ENCODE results near the gene CABP5.

CABP5 gene

DNA sequence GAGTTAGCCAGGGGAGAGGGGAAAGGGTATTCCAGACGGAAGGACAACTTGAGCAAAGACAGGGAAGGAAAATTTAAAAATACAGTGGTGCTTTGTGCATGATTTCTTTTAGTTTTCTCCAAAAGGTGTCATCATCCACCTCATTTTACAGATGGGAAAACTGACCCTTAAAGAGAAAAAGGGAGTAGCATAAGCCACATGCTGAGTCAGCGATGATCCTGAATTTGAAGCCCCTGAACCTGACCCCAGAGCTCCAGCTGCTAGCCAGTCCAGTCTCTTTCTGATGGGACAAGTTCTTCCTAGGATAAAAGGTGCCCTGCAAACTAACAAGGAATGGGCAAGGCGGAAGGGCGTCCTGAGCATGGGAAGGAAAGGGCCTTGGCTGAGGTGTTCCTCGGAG is 10.3 kb downstream of the CABP5 start:
- in situ Hi-C loops (cut with MboI; ENCODE audit: low sequenced_read_pairs), result no loop called here

DNA sequence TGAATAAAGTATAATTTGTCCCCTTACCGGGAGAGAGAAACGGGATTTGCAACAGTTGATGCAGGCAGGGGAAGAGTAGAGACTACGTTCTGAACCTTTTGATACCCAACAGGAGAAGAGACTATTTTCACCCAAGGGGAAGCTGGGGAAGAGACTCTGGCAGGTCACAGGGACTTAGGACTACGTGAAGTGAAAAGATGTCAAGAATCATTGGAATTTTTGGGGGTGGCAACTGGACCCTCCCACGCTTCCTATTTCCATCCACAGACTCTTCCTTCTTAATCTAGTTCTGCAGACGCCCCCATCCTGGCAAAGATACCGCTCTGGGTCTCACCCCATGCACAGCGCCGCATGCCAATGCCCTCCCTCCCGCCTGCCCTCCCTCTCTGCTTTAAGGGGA is 13.8 kb downstream of the CABP5 start:
- in situ Hi-C loops (cut with MboI; ENCODE audit: low sequenced_read_pairs), result no loop called here

DNA sequence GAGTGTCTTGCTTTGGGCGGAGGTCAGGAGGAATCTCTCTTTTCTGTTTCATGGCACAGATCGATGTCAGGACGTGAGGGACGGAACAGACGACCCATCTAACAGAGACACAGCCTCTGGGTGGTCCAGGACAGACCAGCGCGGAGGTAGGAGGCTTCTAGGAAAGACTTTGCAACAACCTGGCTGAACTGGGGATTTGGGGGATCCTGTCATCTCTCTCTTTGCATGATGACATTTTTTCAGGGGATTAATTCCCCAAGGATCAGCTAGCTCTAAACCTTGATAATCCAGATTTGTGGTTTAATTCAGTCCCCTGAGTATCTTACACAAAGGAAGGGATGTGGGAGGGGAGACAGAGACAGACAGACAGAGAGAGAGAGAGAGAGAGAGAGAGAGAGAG is 14.4 kb downstream of the CABP5 start:
- in situ Hi-C loops (cut with MboI; ENCODE audit: low sequenced_read_pairs), result no loop called here

DNA sequence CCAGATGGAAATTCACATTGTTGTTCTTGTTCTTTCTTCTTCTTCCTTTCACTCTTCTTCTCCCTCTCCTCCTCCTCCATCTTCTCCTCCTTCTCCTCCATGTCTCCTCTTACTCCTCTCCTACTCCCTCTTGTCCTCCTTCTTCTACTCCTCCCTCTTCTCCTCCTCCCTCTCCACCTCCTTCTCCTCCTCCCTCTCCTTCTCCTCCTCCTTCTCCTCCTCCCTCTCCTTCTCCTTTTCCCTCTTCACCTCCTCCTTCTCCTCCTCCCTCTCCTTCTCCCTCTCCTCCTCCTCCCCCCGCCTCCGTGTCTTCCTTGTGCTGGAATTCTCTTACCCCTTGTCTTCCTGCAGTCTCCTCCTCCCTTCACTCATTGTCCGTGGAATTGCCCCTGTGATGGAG is 18.4 kb downstream of the CABP5 start:
- in situ Hi-C loops (cut with MboI; ENCODE audit: low sequenced_read_pairs), result no loop called here

DNA sequence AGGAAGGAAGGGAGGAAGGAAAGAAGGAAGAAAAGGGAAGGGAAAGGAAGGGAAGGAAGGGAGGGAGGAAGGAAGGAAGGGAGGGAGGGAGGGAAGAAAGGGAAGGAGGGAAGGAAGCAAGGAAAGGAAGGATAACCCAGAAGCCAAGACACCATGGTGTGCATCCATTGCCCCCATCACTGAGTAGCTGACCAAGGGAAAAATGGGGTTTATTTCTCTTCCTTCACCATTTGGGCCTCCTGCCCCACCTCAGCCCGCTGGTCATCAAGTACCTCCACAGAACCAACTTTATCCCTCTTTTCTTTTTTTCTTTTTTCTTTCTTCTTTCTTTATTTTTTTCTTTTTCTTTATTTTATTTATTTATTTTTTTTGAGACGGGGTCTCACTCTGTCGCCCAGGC is 20.4 kb downstream of the CABP5 start:
- in situ Hi-C loops (cut with MboI; ENCODE audit: low sequenced_read_pairs), result no loop called here

DNA sequence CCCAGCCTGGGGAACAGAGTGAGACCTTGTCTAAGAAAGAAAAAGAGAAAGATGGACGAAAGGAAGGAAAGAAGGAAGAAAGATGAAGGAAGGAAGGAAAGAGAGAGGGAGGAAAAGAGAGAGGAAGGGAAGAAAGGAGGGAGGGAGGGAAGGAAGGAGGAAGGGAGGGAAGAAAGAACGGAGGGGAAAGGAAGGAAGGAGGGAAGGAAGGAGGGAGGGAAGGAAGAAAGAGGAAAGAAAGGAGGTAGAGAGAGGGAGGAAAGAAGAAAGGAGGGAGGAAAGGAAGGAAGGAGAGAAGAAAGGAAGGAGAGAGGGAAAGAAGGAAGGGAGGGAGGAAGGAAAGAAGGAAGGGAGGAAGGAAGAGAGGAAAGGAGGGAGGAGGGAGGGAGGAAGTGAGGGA is 20.9 kb downstream of the CABP5 start:
- in situ Hi-C loops (cut with MboI; ENCODE audit: low sequenced_read_pairs), result no loop called here

DNA sequence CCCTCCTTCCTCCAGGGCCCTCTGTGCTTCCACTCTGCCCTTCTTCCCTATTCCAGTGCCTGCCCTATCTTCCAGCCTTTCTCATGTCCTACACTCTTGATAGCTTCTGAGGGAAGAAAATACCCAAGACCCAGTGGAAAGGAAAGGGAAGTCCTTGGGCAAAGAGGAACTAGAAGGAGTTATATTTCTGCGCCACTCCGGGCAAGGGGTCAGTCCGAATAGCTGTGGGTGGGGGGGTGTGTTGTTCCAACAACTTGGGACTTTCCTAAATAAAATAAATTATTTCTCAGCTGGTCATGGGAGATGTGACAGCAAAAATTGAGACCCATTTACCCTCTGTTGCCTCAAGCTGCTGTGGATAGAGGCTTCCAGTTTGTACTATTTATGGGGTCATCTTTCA is 23.2 kb downstream of the CABP5 start:
- in situ Hi-C loops (cut with MboI; ENCODE audit: low sequenced_read_pairs), result no loop called here

DNA sequence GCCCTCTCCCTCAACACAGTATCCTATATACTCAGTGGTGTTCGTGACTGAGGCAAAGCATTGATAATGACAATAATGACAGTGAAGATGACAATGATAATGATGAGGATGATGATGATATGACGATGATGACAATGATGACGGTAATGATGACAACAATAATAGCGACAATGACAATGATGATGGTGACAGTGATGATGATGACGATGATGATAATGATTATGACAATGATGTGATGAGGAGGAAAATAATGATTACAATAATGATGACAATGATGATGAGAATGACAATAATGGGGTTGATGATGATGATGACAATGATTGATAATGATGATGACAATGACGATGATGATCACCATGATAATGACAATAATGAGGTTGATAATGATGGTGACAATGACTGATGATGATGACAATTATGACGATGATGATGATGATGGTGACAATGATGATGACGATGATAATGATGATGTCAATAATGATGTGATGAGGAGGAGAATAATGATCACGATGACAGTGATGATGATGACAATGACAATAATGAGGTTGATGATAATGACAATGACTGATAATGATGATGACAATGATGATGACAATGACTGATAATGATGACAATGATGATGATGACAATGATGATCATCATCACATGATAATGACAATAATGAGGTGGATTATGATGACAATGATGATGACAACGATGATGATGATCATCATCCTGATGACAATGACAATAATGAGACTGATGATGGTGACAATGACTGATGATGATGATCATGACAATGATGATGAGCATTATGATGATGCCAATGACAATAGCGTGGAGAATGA is 32.7 kb downstream of the CABP5 start:
- in situ Hi-C loops (cut with MboI; ENCODE audit: low sequenced_read_pairs), result no loop called here

DNA sequence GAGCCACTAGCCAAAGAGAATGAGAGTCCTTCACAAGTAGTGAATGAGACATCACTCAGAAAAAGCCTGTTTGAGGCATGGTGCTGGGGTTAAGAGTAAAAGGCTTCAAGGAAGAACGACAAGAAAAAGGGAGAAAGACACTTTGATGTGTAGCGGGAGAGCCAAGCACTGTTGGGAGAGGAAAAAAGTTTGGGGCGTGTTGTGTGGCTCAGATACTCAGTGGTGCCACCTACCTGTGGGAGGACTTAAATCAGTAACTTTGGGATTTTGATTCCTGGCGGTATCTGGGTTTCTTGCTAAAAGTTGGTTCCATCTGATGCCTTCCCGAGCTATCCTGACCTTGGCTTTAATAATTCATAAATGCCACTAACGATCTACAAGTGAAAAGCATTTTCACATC is 37.1 kb downstream of the CABP5 start:
- in situ Hi-C loops (cut with MboI; ENCODE audit: low sequenced_read_pairs), result no loop called here

DNA sequence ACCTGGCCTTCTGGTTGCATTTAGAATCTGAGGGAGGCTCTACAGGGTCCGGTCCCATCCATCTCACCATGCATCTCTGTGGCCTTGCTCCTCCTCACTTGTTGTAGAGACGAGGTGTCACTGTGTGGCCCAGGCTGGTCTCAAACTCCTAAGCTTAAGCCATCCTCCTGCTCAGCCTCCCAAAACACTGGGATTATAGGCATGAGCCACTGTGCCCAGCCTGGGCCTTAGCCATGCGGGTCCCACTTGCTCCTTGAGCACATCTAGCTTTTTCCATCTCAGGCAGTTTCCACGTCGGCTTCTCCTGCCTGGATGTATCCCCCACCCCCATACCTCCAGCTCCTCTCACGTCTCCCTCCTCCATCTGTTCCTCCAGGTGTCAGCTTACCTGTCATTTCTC is 39.6 kb downstream of the CABP5 start:
- in situ Hi-C loops (cut with MboI; ENCODE audit: low sequenced_read_pairs), result no loop called here

DNA sequence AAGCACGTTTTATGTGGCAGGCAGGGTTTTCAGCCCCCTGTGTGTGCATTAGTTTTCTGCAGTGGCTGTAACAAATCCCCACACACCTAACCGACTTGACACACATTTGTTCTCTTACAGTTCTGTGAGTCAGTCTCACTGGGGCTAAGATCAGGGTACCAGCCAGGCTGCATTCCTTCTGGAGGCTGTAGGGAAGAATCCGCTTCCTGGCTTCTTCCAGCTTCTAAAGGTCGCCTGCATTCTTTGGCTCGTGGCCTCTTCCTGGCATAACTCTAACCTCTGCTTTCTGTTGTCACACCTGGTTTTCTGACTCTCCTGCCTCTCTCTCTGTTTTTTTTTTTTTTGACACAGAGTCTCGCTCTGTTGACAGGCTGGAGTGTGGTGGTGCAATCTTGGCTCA is 43.0 kb downstream of the CABP5 start:
- in situ Hi-C loops (cut with MboI; ENCODE audit: low sequenced_read_pairs), result no loop called here

DNA sequence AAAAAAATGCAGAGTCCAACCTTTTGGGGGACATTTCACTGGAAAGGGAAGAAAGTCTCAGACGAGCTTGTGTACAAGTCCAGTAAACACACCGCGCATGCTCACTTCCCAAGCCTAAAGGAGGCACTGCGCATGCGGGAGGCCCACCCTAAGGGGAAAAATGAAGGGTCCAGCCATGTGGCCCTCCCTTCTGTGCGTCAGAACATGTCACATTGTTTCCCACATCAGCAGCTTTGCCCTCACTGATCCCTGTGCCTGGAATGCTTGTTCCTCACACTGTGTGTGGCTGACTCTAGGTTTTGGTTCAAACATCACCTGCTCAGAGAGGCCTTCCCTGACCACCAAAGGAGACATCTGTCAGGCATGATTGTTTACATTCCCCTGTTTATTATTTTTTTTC is 45.1 kb downstream of the CABP5 start:
- in situ Hi-C loops (cut with MboI; ENCODE audit: low sequenced_read_pairs), result no loop called here

DNA sequence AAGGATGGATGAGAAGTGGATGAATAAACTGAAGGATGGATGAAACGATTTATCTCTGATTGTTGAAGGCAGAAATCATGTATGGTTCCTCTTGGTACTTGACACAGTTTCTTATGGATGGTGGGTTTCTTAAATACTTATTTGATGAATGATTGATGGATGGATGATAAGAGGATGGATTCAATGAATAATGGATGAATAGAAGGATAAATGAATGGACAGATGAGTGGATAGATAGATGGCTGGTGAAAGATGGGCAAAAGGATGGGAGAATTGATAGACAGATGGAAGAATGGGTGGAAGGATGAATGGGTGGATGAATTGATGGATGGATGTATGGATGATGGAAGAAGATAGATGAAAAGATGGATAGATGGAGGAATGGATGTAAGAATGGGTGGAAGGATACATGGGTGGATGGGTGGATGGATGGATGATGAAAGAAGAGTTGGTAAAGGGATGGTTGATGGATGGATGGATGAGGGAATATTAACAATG is 47.6 kb downstream of the CABP5 start:
- in situ Hi-C loops (cut with MboI; ENCODE audit: low sequenced_read_pairs), result no loop called here

DNA sequence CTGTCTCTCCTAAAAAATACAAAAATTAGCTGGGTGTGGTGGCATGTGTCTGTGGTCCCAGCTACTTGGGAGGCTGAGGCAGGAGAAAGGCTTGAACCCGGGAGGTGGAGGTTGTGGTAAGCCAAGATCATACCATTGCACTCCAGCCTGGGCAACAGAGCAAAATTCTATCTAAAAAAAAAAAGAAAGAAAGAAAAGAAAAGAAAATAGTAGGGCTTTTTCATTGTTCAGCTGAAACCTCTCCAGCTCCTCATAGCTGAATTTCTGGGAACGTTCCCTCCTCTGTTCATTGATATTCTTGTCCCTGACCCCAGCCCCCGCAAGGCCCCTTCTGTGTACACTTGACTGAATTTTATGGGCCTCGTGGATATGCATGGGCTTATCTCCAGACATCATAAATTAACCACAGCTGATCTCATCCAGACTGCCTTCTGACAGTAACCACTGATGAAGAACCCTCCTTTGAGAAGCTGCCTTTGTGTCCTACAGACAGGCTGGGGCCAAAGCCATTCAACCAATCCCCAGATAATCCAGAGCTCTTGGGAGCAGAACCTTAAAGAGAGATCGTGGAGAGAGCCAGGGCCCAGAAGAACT is 49.6 kb downstream of the CABP5 start, which contains the start of gene ELSPBP1:
Gene ELSPBP1, plus strand, starts transcription at position 424 of the 594 bp plus-strand sequence. CDS start 14,036 bp downstream, outside the sequence.
- in situ Hi-C loops (cut with MboI; ENCODE audit: low sequenced_read_pairs), result no loop called here

DNA sequence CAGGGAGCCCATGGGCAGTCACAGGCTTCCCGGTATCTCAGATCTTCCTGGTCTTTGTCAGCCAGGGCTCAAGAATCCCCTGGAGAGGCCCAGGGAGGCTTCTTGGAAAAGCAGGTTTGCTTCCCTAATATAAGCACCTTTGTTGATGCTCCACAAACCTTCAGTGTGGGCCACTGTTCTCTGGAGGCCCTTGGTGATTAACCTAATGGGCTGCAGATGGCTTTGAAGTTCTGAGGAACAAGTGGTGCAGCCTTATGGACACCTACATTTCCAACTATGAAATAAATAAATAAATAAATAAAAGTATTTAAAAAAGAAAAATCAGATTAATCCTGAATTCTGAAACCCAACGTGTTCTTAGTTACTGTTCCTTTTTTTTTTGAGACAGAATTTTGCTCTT is 51.8 kb downstream of the CABP5 start, which contains the start of gene BSPH1:
Gene BSPH1, minus strand, starts transcription at position 101 of the 400 bp plus-strand sequence. Its CDS starts 89 bp downstream, at position 12.
- in situ Hi-C loops (cut with MboI; ENCODE audit: low sequenced_read_pairs), result no loop called here

DNA sequence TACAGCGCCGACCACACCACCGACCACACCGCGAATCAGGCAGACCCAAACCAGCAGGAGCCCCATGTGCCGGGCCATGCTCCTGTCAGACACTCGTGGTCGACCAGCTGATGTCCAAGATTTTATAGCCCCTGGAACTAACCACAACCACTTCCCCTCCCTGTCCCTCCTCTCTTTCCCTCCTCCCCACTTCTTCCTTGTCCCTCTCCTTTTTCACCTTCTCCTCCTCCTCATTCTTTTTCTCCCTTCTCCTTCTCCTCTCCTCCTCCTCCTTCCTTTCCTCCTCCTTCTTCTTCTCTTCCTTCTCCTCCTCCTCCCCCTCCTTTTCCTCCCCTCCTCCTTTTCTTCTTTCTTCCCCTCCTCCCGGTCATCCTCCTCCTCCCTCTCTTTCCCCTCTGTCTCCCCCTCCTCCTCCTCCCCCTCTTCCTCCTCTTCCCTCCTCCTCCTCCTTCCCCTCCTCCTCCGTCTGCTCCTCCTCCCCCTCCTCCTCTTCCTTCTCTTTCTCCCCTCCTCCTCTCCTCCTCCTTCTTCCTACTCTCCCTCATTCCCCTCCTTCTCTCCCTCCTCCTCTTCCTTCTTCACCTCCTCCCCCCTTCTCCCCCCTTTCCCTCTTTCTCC is 52.6 kb downstream of the CABP5 start:
- in situ Hi-C loops (cut with MboI; ENCODE audit: low sequenced_read_pairs), result no loop called here

Data from HL-60/S4 treated with retinoic acid at 250 ng/mL for 4 days and 3 days (cell line).